Neural cell (in vitro differentiated cells): ENCODE data around the gene SFRP5. TPM values are rescaled to one million over a fixed set of nuclear protein-coding genes. Genes with fewer than 3 reads are reported as not detected.

ENCODE experiments used
- H2AFZ ChIP-seq: fragments of 200-600, 300-800 bp; sonication (generic), shearing (Covaris generic); 2 replicates; pipeline ENCODE4 v1.6.0; 2014; ENCODE audit warnings: low read depth, mild to moderate bottlenecking, antibody characterized with exemption, low read length, moderate library complexity
- H3F3A ChIP-seq: fragments of 200-600 bp; shearing (Covaris generic); 2 replicates; pipeline ENCODE4 v1.6.1; 2016; ENCODE audit warnings: mild to moderate bottlenecking, moderate library complexity, mixed read lengths, antibody characterized with exemption, low read length; ENCODE audit not compliant: insufficient read depth, poor library complexity, severe bottlenecking
- H3K27ac ChIP-seq: fragments of 200-600, 300-800 bp; sonication (generic), shearing (Covaris generic); 2 replicates; pipeline ENCODE4 v1.5.1; 2014; ENCODE audit warnings: mild to moderate bottlenecking, low read length, moderate library complexity
- H3K27me3 ChIP-seq: fragments of 300-800, 200-600 bp; sonication (generic), shearing (Covaris generic); 2 replicates; pipeline ENCODE4 v1.6.0; 2014; ENCODE audit warnings: mild to moderate bottlenecking, low read depth, low read length, moderate library complexity; ENCODE audit not compliant: insufficient read depth
- H3K36me3 ChIP-seq: fragments of 300-800, 200-600 bp; sonication (generic), shearing (Covaris generic); 2 replicates; pipeline ENCODE4 v1.5.1; 2014; ENCODE audit warnings: mild to moderate bottlenecking, antibody characterized with exemption, low read length, moderate library complexity; ENCODE audit not compliant: insufficient read depth
- H3K4me2 ChIP-seq: fragments of 300-800, 200-600 bp; sonication (generic), shearing (Covaris generic); 2 replicates; pipeline ENCODE4 v1.6.0; 2014; ENCODE audit warnings: mild to moderate bottlenecking, low read length
- H3K4me3 ChIP-seq: fragments of 300-800, 200-600 bp; sonication (generic), shearing (Covaris generic); 2 replicates; pipeline ENCODE4 v1.5.1; 2014; ENCODE audit warnings: mild to moderate bottlenecking, low read length, moderate library complexity
- H3K79me2 ChIP-seq: fragments of 200-600 bp; shearing (Covaris generic); replicated peaks from 2 replicates; pipeline ENCODE4 v1.6.0; 2014; ENCODE audit warnings: mild to moderate bottlenecking, low read length, moderate library complexity; ENCODE audit not compliant: insufficient read depth
- H3K9ac ChIP-seq: fragments of 300-800, 200-600 bp; sonication (generic), shearing (Covaris generic); 2 replicates; pipeline ENCODE4 v1.6.1; 2016; ENCODE audit warnings: mild to moderate bottlenecking, low read length, mixed read lengths
- H3K9me2 ChIP-seq: fragments of 200-600 bp; shearing (Covaris generic); 2 replicates; pipeline ENCODE4 v1.6.1; 2016; ENCODE audit warnings: mild to moderate bottlenecking, low read length, mixed read lengths; ENCODE audit not compliant: insufficient read depth
- H3K9me3 ChIP-seq: fragments of 200-600, 300-800 bp; sonication (generic), shearing (Covaris generic); 2 replicates; pipeline ENCODE4 v1.6.1; 2016; ENCODE audit warnings: mild to moderate bottlenecking, mixed run types, low read length, moderate library complexity, mixed read lengths
- H4K20me1 ChIP-seq: fragments of 200-600 bp; shearing (Covaris generic); 2 replicates; pipeline ENCODE4 v1.6.1; 2016; ENCODE audit warnings: mild to moderate bottlenecking, mixed run types; ENCODE audit not compliant: insufficient read depth
- CTCF ChIP-seq: fragments of 450-650 bp; IDR thresholded peaks from 2 replicates; pipeline ENCODE4 v1.5.1; 2014; ENCODE audit warnings: antibody characterized with exemption, mild to moderate bottlenecking, moderate library complexity; ENCODE audit not compliant: poor library complexity, severe bottlenecking
- EP300 ChIP-seq: fragments of 450-650 bp; conservative IDR thresholded peaks from 2 replicates; pipeline ENCODE4 v1.6.1; 2014; ENCODE audit warnings: antibody characterized with exemption, mild to moderate bottlenecking, moderate library complexity; ENCODE audit not compliant: poor library complexity, severe bottlenecking
- EZH2 ChIP-seq: fragments of 200-600, 300-800 bp; shearing (Covaris generic), sonication (generic); IDR thresholded peaks from 2 replicates; pipeline ENCODE4 v1.6.1; 2014; ENCODE audit warnings: antibody characterized with exemption, low read length, borderline replicate concordance, mild to moderate bottlenecking; ENCODE audit not compliant: insufficient read depth, poor library complexity, severe bottlenecking
- MXI1 ChIP-seq: fragments of 450-650 bp; conservative IDR thresholded peaks from 2 replicates; pipeline ENCODE4 v1.6.1; 2014; ENCODE audit warnings: antibody characterized with exemption, mild to moderate bottlenecking; ENCODE audit not compliant: poor library complexity, severe bottlenecking
- POLR2AphosphoS5 ChIP-seq: IDR thresholded peaks from 2 replicates; pipeline ENCODE4 v1.6.1; 2012
- RAD21 ChIP-seq: fragments of 450-650 bp; conservative IDR thresholded peaks from 2 replicates; pipeline ENCODE4 v1.6.1; 2014; ENCODE audit warnings: antibody characterized with exemption, mild to moderate bottlenecking, moderate library complexity
- SMC3 ChIP-seq: fragments of 450-650 bp; conservative IDR thresholded peaks from 2 replicates; pipeline ENCODE4 v1.6.1; 2014; ENCODE audit warnings: antibody characterized with exemption, mild to moderate bottlenecking, moderate library complexity; ENCODE audit not compliant: poor library complexity
- TAF1 ChIP-seq: IDR thresholded peaks from 2 replicates; pipeline ENCODE4 v1.6.1; 2012; ENCODE audit warnings: low read depth
- polyA plus RNA-seq: library from polyadenylated mRNA; depleted of rRNA; stranded (reverse); fragments of >200 nt; gene quantifications from 2 replicates; pipeline ENCODE4 v1.2.3, GENCODE V29; 2014
- TF ChIP-seq, protein P1 (sequence below): IDR thresholded peaks from 2 replicates; pipeline ENCODE4 v1.6.1; 2012; ENCODE audit warnings: borderline replicate concordance

The SFRP5 gene
- polyA plus RNA-seq, 1 donor from 2014 or later, result 1.2 TPM

GRCh38 chr10:97765201-97765600 is 6.6 kb downstream of the SFRP5 start:
- Histone ChIP-seq H3K36me3 (no peaks in the 10 kb centered on the region), H3K9ac (no peak overlapping the region), H3K9me3 (no peaks in the 10 kb centered on the region), H3K27ac (no peak overlapping the region), H3F3A (no peaks in the 10 kb centered on the region), H3K4me3 (no peak overlapping the region), H3K27me3 (peaks cover 16% of the 10 kb centered on the region), H4K20me1 (no peaks in the 10 kb centered on the region), H3K4me2 (no peak overlapping the region), H2AFZ (no peak overlapping the region), H3K9me2 (no peaks in the 10 kb centered on the region), H3K79me2 (no peaks in the 10 kb centered on the region)
- TF ChIP-seq RAD21 (no peak), EP300 (no peak), CTCF (no peak), TAF1 (no peak), EZH2 (no peak), SMC3 (no peak), MXI1 (no peak), POLR2AphosphoS5 (no peak)
- TF ChIP-seq, protein P1, sequence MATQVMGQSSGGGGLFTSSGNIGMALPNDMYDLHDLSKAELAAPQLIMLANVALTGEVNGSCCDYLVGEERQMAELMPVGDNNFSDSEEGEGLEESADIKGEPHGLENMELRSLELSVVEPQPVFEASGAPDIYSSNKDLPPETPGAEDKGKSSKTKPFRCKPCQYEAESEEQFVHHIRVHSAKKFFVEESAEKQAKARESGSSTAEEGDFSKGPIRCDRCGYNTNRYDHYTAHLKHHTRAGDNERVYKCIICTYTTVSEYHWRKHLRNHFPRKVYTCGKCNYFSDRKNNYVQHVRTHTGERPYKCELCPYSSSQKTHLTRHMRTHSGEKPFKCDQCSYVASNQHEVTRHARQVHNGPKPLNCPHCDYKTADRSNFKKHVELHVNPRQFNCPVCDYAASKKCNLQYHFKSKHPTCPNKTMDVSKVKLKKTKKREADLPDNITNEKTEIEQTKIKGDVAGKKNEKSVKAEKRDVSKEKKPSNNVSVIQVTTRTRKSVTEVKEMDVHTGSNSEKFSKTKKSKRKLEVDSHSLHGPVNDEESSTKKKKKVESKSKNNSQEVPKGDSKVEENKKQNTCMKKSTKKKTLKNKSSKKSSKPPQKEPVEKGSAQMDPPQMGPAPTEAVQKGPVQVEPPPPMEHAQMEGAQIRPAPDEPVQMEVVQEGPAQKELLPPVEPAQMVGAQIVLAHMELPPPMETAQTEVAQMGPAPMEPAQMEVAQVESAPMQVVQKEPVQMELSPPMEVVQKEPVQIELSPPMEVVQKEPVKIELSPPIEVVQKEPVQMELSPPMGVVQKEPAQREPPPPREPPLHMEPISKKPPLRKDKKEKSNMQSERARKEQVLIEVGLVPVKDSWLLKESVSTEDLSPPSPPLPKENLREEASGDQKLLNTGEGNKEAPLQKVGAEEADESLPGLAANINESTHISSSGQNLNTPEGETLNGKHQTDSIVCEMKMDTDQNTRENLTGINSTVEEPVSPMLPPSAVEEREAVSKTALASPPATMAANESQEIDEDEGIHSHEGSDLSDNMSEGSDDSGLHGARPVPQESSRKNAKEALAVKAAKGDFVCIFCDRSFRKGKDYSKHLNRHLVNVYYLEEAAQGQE, result no peak

- no peaks in the 10 kb centered on the region for H4K20me1 ChIP-seq
- H3K9ac ChIP-seq, result no peak overlapping the region
- no peaks in the 10 kb centered on the region for H3K9me2 ChIP-seq
- H3K4me2 ChIP-seq, result no peak overlapping the region
- no peak for TF ChIP-seq POLR2AphosphoS5
- TF ChIP-seq MXI1, result no peak
- no peak for TF ChIP-seq EP300
- H3K27me3 ChIP-seq, result peaks cover 9% of the 10 kb centered on the region
- no peak overlapping the region for H3K27ac ChIP-seq
- no peaks in the 10 kb centered on the region for H3K9me3 ChIP-seq
- no peak overlapping the region for H2AFZ ChIP-seq
- H3F3A ChIP-seq, result no peaks in the 10 kb centered on the region
- no peaks in the 10 kb centered on the region for H3K79me2 ChIP-seq
- H3K36me3 ChIP-seq, result no peaks in the 10 kb centered on the region
- no peak overlapping the region for H3K4me3 ChIP-seq
These were observed 7.3 kb downstream of the SFRP5 start for GRCh38 chr10:97764519-97764931.

DNA sequence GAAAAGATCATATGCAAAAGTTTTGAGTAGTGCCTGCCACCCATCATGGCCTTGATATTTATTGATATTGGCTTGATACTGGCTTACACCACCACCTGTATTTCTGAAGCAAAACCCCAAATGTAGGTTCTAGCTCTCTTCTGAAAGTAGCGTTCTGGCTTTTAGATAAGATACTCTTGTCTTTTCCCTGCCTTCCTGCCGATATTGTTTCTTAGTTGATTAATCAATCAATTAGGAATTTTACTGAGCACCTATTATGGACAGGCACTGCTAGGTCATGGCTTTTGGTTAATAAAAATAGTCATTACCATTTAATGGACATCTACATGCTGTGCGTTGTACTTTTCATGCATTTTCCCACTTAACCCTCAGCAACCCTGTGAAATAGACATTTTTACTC is 7.9 kb downstream of the SFRP5 start:
- no peak overlapping the region for H3K4me2 ChIP-seq
- TF ChIP-seq CTCF (no peak), RAD21 (no peak), POLR2AphosphoS5 (no peak), EZH2 (no peak), EP300 (no peak), TAF1 (no peak), MXI1 (no peak), SMC3 (no peak)
- TF ChIP-seq, protein P1, result no peak

More for the DNA sequence above, 7.9 kb downstream of the SFRP5 start:
- Histone ChIP-seq H3K4me3 (no peak overlapping the region), H3K27me3 (peaks cover 3% of the 10 kb centered on the region), H3K9ac (no peak overlapping the region), H3K9me3 (no peaks in the 10 kb centered on the region), H3F3A (no peaks in the 10 kb centered on the region), H3K79me2 (no peaks in the 10 kb centered on the region), H3K27ac (no peak overlapping the region), H3K9me2 (no peaks in the 10 kb centered on the region), H3K36me3 (no peaks in the 10 kb centered on the region), H2AFZ (no peak overlapping the region), H4K20me1 (no peaks in the 10 kb centered on the region)
